Measurements from ENCODE around the gene KRTAP27-1. TPM values are rescaled to one million over a fixed set of nuclear protein-coding genes. Genes with fewer than 3 reads are reported as not detected.

Gene KRTAP27-1, protein sequence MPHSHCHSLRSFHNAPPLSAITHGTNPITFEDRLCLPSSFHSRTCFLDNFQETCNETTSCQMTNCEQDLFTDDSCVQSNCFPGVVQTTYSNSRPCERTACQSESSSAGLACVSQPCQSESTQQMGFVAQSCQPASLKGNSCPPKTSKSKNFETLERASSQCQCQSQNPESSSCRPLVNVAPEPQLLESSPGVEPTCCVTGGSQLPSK
- total RNA-seq: not detected

DNA sequence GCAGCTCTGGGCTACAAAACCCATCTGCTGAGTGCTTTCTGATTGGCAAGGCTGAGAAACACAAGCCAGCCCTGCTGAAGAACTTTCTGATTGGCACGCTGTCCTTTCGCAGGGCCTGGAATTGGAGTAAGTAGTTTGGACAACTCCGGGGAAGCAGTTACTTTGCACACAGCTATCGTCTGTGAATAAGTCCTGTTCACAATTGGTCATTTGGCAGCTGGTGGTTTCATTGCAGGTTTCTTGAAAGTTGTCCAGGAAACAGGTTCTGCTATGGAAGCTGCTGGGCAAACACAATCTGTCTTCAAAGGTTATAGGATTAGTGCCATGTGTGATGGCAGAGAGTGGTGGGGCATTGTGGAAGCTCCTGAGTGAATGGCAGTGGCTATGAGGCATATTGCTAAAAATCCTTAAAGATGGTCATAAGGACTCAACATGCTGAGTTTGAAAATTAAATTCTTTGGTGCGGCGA, at the start of gene KRTAP27-1:
KRTAP27-1 (minus strand) TSS at position 419 of the 469 bp plus-strand sequence; CDS start at position 393, 26 bp downstream.
- no peak within 1 kb of the TSS for H3K4me3 ChIP-seq
- H3K27me3 ChIP-seq: no peaks in the 10 kb centered on the region
- H3K9me3 ChIP-seq: no peaks in the 10 kb centered on the region
- no peak for DNase-seq
- TF ChIP-seq, protein P1, sequence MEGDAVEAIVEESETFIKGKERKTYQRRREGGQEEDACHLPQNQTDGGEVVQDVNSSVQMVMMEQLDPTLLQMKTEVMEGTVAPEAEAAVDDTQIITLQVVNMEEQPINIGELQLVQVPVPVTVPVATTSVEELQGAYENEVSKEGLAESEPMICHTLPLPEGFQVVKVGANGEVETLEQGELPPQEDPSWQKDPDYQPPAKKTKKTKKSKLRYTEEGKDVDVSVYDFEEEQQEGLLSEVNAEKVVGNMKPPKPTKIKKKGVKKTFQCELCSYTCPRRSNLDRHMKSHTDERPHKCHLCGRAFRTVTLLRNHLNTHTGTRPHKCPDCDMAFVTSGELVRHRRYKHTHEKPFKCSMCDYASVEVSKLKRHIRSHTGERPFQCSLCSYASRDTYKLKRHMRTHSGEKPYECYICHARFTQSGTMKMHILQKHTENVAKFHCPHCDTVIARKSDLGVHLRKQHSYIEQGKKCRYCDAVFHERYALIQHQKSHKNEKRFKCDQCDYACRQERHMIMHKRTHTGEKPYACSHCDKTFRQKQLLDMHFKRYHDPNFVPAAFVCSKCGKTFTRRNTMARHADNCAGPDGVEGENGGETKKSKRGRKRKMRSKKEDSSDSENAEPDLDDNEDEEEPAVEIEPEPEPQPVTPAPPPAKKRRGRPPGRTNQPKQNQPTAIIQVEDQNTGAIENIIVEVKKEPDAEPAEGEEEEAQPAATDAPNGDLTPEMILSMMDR (IDR thresholded peaks at IDR 0.05): no peak
- no peak for TF ChIP-seq POLR2A (IDR thresholded peaks at IDR 0.05)
- H3K36me3 ChIP-seq: no peaks in the 10 kb centered on the region
- no peaks in the 10 kb centered on the region for H3K4me1 ChIP-seq
- H3K27ac ChIP-seq: no peak within 1 kb of the TSS

DNA sequence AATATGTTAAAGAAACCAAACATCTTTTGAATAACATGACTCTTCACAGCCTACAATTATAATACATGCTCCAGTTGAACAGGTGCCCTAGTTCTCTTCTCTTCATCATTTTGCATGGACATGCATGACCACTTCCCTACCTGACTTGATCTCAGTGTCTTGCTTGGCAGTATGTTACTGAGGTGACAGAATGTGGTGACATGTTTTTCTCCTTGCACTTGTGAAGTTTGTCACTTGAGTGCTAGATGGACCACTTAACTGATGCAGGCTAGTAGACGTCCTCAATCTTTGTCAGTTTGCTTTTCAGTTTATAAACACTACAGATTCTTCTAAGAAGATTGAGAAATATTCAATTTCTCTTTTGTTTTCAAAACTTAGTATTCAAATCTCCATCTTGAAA, 44.7 kb upstream of the KRTAP27-1 start:
- Histone ChIP-seq H3K4me1 (no peaks in the 10 kb centered on the region), H3K27ac (no peak overlapping the region), H3K27me3 (no peaks in the 10 kb centered on the region), H3K36me3 (no peaks in the 10 kb centered on the region), H3K9me3 (no peaks in the 10 kb centered on the region), H3K4me3 (no peak overlapping the region)
- DNase-seq: no peak
- TF ChIP-seq POLR2A (IDR thresholded peaks at IDR 0.05): no peak
- TF ChIP-seq, protein P1 (IDR thresholded peaks at IDR 0.05): no peak

DNA sequence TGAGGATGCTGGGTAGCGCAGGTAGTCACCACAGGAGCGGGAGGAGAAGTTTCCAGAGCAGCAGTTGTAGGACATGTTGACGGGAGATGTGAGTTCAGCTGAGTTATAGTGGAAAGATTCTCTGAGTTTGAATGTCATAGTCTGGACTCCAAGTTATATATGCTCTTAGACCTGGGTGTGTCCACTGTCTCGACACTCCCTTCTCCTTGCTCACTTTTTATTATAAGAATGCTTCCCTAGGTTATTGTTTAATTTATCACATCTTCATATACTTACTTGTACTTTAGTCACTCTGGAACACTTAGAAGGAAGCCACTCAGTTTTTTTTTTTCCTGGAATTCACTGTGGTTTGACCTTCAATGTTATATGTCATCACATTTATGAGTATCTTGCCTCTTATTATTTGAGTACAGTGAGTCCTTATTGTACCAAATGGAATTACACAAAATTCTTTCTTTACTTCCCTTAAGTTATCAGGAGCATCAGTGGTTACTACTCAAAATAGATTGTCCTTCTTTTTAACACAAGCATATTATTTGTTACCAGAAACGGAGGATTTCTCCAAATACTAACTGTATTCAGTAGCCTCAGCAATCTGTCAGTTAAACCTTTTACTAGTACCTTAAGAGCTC, 34.8 kb upstream of the KRTAP27-1 start, which contains the start of gene KRTAP13-2:
KRTAP13-2 (minus strand) TSS at position 133 of the 632 bp plus-strand sequence; CDS start at position 75, 58 bp downstream.
- no peaks in the 10 kb centered on the region for H3K27me3 ChIP-seq
- no peak within 1 kb of the TSS for H3K4me3 ChIP-seq
- H3K36me3 ChIP-seq: no peaks in the 10 kb centered on the region
- H3K27ac ChIP-seq: peak within 1 kb of the TSS in 1 of 4 donors; percentile 20
- no peak for DNase-seq
- H3K4me1 ChIP-seq: no peaks in the 10 kb centered on the region
- H3K9me3 ChIP-seq: no peaks in the 10 kb centered on the region
- TF ChIP-seq POLR2A (IDR thresholded peaks at IDR 0.05): no peak
- TF ChIP-seq, protein P1 (IDR thresholded peaks at IDR 0.05): no peak

DNA sequence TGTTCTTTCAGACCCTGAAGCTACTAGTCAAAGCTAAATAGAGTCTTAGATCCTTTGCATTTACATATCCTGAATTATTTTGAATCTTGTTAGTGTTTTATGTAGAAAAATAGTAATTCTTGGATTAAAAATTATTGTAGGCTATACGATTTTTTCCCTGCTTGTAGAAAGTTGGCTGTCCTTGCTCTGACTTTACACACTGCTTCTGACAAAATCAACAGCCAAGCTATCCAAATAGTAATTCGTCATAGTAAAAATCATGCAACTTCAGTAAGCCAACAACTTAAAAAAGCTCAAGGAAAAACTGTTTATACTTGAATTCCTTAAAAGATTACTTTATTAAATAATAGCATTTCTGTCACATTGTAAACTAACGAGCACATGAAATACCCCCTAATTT, 18.4 kb upstream of the KRTAP27-1 start:
- TF ChIP-seq, protein P1 (IDR thresholded peaks at IDR 0.05): no peak
- TF ChIP-seq POLR2A (IDR thresholded peaks at IDR 0.05): no peak
- Histone ChIP-seq H3K4me3 (no peak overlapping the region), H3K27me3 (no peaks in the 10 kb centered on the region), H3K27ac (no peak overlapping the region), H3K4me1 (no peaks in the 10 kb centered on the region), H3K36me3 (no peaks in the 10 kb centered on the region), H3K9me3 (no peaks in the 10 kb centered on the region)
- DNase-seq: no peak

DNA sequence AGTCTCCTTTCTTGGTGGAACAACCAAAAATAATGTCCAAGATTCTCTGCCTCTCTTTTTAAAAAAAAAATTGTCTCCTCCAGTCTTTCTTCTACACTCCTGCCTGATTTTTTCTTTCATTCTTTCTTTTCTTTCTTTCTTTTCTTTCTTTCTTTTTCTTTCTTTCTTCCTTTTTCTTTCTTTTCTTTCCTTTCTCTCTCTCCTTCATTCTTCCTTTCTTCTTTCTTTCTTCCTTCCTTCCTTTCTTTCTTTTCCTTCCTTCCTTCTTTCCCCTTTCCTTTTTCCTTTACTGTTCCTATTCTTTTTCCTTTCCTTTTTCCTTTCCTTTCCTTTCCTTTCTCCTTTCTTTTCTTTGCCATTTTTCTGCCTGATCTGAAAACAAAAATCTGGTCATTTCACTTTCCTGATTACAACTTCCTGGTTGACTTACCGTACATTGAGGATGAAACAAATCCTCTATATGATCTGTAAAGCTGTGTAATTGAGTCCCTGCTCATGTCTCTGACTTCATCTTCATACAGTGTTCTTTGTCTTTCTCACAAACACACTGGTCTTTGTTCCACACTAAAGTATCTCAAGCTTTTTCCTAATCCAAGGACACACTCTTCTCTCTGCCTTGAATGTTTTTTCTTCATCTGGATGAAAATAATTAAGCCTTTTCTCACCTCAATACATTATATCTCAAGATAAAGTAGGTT, 17.0 kb upstream of the KRTAP27-1 start:
- TF ChIP-seq, protein P1 (IDR thresholded peaks at IDR 0.05): no peak
- TF ChIP-seq POLR2A (IDR thresholded peaks at IDR 0.05): no peak
- H3K27ac ChIP-seq: no peak overlapping the region
- no peaks in the 10 kb centered on the region for H3K9me3 ChIP-seq

More for the DNA sequence above, 17.0 kb upstream of the KRTAP27-1 start:
- DNase-seq: no peak
- H3K4me3 ChIP-seq: no peak overlapping the region
- H3K4me1 ChIP-seq: no peaks in the 10 kb centered on the region
- no peaks in the 10 kb centered on the region for H3K36me3 ChIP-seq
- H3K27me3 ChIP-seq: no peaks in the 10 kb centered on the region
